CD14-positive monocyte (primary cell): Measurements from ENCODE around the gene HPS3. TPM values are rescaled to one million over a fixed set of nuclear protein-coding genes. Genes with fewer than 3 reads are reported as not detected.

Experiments used
- DNase-seq, 3 donors: peaks; one replicate each; pipeline ENCODE4 v3.0.0-alpha.2; 2011 to 2022
- H2AFZ ChIP-seq: 2 replicates; pipeline ENCODE4 v1.6.0; 2012; ENCODE audit warnings: mild to moderate bottlenecking, low read depth, low read length, inconsistent platforms; ENCODE audit not compliant: insufficient read depth, poor library complexity, severe bottlenecking
- H3K27ac ChIP-seq, 2 donors: 1 replicate in 1 of 2; 2 replicates in 1 of 2; pipeline ENCODE4 v1.5.1; 2012 to 2013; ENCODE audit warnings: low read length in 2 of 2, control low read depth in 1 of 2, inconsistent platforms in 1 of 2, low read depth in 1 of 2, mild to moderate bottlenecking in 1 of 2
- H3K27me3 ChIP-seq, 2 donors: one replicate each; pipeline versions ENCODE4 v1.6.0 to v1.6.1; 2011 to 2013; ENCODE audit warnings: low read length in 2 of 2; ENCODE audit not compliant: control insufficient read depth in 2 of 2, insufficient read depth in 2 of 2
- H3K36me3 ChIP-seq, 2 donors: replicated peaks in 1 of 2; 1 replicate in 1 of 2; 2 replicates in 1 of 2; pipeline versions ENCODE4 v1.5.1 to v1.6.1; 2012 to 2013; ENCODE audit warnings: low read length in 2 of 2, control low read depth in 1 of 2, inconsistent platforms in 1 of 2, mild to moderate bottlenecking in 1 of 2; ENCODE audit not compliant: insufficient read depth in 2 of 2, control insufficient read depth in 1 of 2
- H3K4me1 ChIP-seq, 2 donors: 1 replicate in 1 of 2; 2 replicates in 1 of 2; pipeline versions ENCODE4 v1.5.1 to v1.6.1; 2012 to 2013; ENCODE audit warnings: low read length in 2 of 2, control low read depth in 1 of 2, inconsistent platforms in 1 of 2, mild to moderate bottlenecking in 1 of 2, moderate library complexity in 1 of 2; ENCODE audit not compliant: insufficient read depth in 2 of 2, control insufficient read depth in 1 of 2
- H3K4me2 ChIP-seq: replicated peaks from 2 replicates; pipeline ENCODE3; 2012; ENCODE audit warnings: low read length, moderate library complexity, mild to moderate bottlenecking; ENCODE audit not compliant: poor library complexity, severe bottlenecking; ENCODE audit errors: extremely low read depth
- H3K4me3 ChIP-seq, 3 experiments: fragments of 200-600 bp in 1 of 3; sonication (generic) in 1 of 3; replicated peaks in 1 of 3; 1 replicate in 2 of 3; 2 replicates in 1 of 3; pipeline ENCODE4 v1.5.1; 2011 to 2013; ENCODE audit warnings: low read length in 3 of 3, mild to moderate bottlenecking in 3 of 3, control low read depth in 2 of 3, low read depth in 2 of 3, inconsistent platforms in 1 of 3, moderate library complexity in 1 of 3
- H3K79me2 ChIP-seq: 2 replicates; pipeline ENCODE4 v1.6.0; 2012; ENCODE audit warnings: mild to moderate bottlenecking, control low read depth, inconsistent platforms, low read length, moderate library complexity; ENCODE audit not compliant: insufficient read depth
- H3K9ac ChIP-seq: 2 replicates; pipeline ENCODE4 v1.6.0; 2017; ENCODE audit warnings: low read length, mild to moderate bottlenecking; ENCODE audit not compliant: insufficient read depth, poor library complexity, severe bottlenecking
- H3K9me3 ChIP-seq, 2 donors: replicated peaks in 1 of 2; 1 replicate in 1 of 2; 2 replicates in 1 of 2; pipeline versions ENCODE4 v1.5.1 to v1.6.1; 2012 to 2013; ENCODE audit warnings: low read length in 2 of 2, control low read depth in 1 of 2; ENCODE audit not compliant: control insufficient read depth in 1 of 2, insufficient read depth in 1 of 2
- H4K20me1 ChIP-seq: 2 replicates; pipeline ENCODE4 v1.6.0; 2012; ENCODE audit warnings: mild to moderate bottlenecking, low read length, control low read depth, moderate library complexity; ENCODE audit not compliant: insufficient read depth
- H3K27ac Mint-ChIP-seq, 7 donors: one replicate each; pipeline ENCODE4 v1.8.0; 2020; ENCODE audit warnings: mild to moderate bottlenecking in 7 of 7, mixed read lengths in 7 of 7, moderate library complexity in 6 of 7, inconsistent platforms in 2 of 7
- H3K27me3 Mint-ChIP-seq, 3 donors: one replicate each; pipeline ENCODE4 v1.8.0; 2021 to 2022; ENCODE audit warnings: low read depth in 3 of 3, mild to moderate bottlenecking in 3 of 3, mixed read lengths in 3 of 3, moderate library complexity in 3 of 3, inconsistent platforms in 1 of 3
- H3K36me3 Mint-ChIP-seq, 2 donors: one replicate each; pipeline ENCODE4 v1.8.0; 2020; ENCODE audit warnings: mixed read lengths in 2 of 2, inconsistent platforms in 1 of 2, mild to moderate bottlenecking in 1 of 2
- H3K4me1 Mint-ChIP-seq: one replicate; pipeline ENCODE4 v1.8.0; 2020; ENCODE audit warnings: mild to moderate bottlenecking, mixed read lengths
- H3K4me3 Mint-ChIP-seq, 2 donors: one replicate each; pipeline ENCODE4 v1.8.0; 2020; ENCODE audit warnings: mild to moderate bottlenecking in 2 of 2, mixed read lengths in 2 of 2, moderate library complexity in 1 of 2
- H3K9me3 Mint-ChIP-seq, 7 donors: one replicate each; pipeline ENCODE4 v1.8.0; 2020 to 2022; ENCODE audit warnings: mixed read lengths in 7 of 7, mild to moderate bottlenecking in 6 of 7, moderate library complexity in 6 of 7, inconsistent platforms in 2 of 7
- WGBS: methylation state at CpG from one replicate; pipeline ENCODE4 v1.1.5; 2013; ENCODE audit warnings: missing lambda C conversion rate; ENCODE audit not compliant: insufficient coverage; 5-methylcytosine and 5-hydroxymethylcytosine counted together
- intact Hi-C, 2 donors: fragments of 100-400 bp; cut with micrococcal nuclease; formaldehyde crosslinking; loops; one replicate each; pipeline versions ENCODE4 v1.15.0 to v1.15.1; 2023
- polyA plus RNA-seq, 3 donors: library from polyadenylated mRNA; depleted of rRNA in 1 of 3; unstranded in 2 of 3; stranded (reverse) in 1 of 3; fragments of 300-500 nt in 2 of 3; fragments of >200 nt in 1 of 3; fragmentation: Illumina TruSeq in 2 of 3; gene quantifications; 1 replicate in 2 of 3; 2 replicates in 1 of 3; pipeline ENCODE4 v1.2.3, GENCODE V29; 2012 to 2021
- TF ChIP-seq, protein P1 (sequence below): fragments of 200-600 bp; IDR thresholded peaks from one replicate; pipeline ENCODE4 v1.8.0; 2022; ENCODE audit warnings: antibody characterized with exemption, mild to moderate bottlenecking

Gene HPS3
- polyA plus RNA-seq, 3 donors: 20.8 to 35.8 (median 34.8) TPM

DNA sequence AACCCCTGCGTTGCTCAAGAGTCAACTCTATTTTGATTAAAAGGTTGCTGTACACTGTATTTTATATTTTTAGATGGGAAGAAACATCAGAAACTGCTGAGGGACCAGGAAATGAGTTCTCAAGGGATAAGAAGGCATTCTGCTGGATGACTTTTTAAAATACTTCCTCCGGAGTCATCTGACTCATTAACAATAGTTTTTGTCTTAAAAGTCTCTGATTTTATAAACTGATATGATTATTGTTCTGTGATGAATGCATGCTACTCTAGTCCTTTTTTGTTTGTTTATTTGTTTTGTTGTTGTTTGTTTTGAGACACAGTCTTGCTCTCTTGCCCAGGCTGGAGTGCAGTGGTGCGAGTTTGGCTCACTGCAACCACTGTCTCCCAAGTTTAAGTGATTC lies 25.0 kb upstream of the HPS3 start:
- H3K27ac Mint-ChIP-seq: no peak overlapping the region
- H3K4me3 ChIP-seq: no peak overlapping the region
- no peak overlapping the region for H3K4me3 Mint-ChIP-seq
- DNase-seq: no peak
- no peaks in the 10 kb centered on the region for H3K36me3 Mint-ChIP-seq
- peaks cover 0 to 4% (median 0%) of the 10 kb centered on the region in 3 donors for H3K27me3 Mint-ChIP-seq
- no peaks in the 10 kb centered on the region for H4K20me1 ChIP-seq
- peaks cover 0 to 11% (median 6%) of the 10 kb centered on the region in 7 donors for H3K9me3 Mint-ChIP-seq
- H3K79me2 ChIP-seq: no peaks in the 10 kb centered on the region
- intact Hi-C loops: no loop called here
- no peaks in the 10 kb centered on the region for H3K4me1 Mint-ChIP-seq
- no peaks in the 10 kb centered on the region for H3K4me1 ChIP-seq
- H3K36me3 ChIP-seq: no peaks in the 10 kb centered on the region
- H3K4me2 ChIP-seq: no peak overlapping the region
- H3K9me3 ChIP-seq: peaks cover 0 to 7% of the 10 kb centered on the region in 2 donors
- no CpG with 5 or more reads among the region's 3 CpGs for WGBS
- no peak overlapping the region for H3K27ac ChIP-seq
- no peak overlapping the region for H2AFZ ChIP-seq
- no peaks in the 10 kb centered on the region for H3K27me3 ChIP-seq
- TF ChIP-seq, protein P1, sequence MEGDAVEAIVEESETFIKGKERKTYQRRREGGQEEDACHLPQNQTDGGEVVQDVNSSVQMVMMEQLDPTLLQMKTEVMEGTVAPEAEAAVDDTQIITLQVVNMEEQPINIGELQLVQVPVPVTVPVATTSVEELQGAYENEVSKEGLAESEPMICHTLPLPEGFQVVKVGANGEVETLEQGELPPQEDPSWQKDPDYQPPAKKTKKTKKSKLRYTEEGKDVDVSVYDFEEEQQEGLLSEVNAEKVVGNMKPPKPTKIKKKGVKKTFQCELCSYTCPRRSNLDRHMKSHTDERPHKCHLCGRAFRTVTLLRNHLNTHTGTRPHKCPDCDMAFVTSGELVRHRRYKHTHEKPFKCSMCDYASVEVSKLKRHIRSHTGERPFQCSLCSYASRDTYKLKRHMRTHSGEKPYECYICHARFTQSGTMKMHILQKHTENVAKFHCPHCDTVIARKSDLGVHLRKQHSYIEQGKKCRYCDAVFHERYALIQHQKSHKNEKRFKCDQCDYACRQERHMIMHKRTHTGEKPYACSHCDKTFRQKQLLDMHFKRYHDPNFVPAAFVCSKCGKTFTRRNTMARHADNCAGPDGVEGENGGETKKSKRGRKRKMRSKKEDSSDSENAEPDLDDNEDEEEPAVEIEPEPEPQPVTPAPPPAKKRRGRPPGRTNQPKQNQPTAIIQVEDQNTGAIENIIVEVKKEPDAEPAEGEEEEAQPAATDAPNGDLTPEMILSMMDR: no peak
- H3K9ac ChIP-seq: no peak overlapping the region

DNA sequence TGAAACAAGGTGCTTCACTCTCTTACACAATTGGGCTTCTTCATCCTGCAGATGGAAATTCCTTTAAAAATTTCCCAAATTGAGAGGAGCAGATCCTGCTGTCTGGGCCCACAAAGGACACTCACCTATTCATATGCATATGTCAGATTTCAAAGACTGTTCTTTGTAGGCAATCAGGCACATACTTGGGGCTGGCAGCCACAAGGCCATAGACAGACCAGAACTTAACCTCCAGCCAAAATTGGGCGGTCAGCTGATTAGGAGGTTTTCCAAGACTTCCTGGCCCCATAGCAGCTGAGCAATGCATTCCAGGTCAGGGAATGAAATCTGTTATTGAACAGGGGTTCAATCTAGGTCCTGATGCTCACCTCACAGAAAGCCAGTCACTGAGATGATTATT lies 15.0 kb upstream of the HPS3 start:
- H3K36me3 ChIP-seq: no peaks in the 10 kb centered on the region
- TF ChIP-seq, protein P1: no peak
- Mint-ChIP-seq H3K27me3 (peaks cover 0 to 6% (median 0%) of the 10 kb centered on the region in 3 donors), H3K4me3 (no peak overlapping the region), H3K9me3 (peaks cover 0 to 13% (median 6%) of the 10 kb centered on the region in 7 donors), H3K27ac (no peak overlapping the region), H3K4me1 (peaks cover 3% of the 10 kb centered on the region), H3K36me3 (no peaks in the 10 kb centered on the region)
- no peaks in the 10 kb centered on the region for H4K20me1 ChIP-seq
- no peaks in the 10 kb centered on the region for H3K4me1 ChIP-seq
- no peak overlapping the region for H3K4me2 ChIP-seq
- H3K79me2 ChIP-seq: no peaks in the 10 kb centered on the region
- intact Hi-C loops: no loop called here
- no peak for DNase-seq
- no peaks in the 10 kb centered on the region for H3K27me3 ChIP-seq
- no CpG with 5 or more reads among the region's 1 CpG for WGBS
- H3K9me3 ChIP-seq: peaks cover 0 to 8% of the 10 kb centered on the region in 2 donors
- H3K27ac ChIP-seq: no peak overlapping the region
- no peak overlapping the region for H3K9ac ChIP-seq
- H3K4me3 ChIP-seq: no peak overlapping the region
- H2AFZ ChIP-seq: peak overlapping the region; percentile 47
